GM12878 (cell line): Measurements from ENCODE around the gene RASGRF1. TPM values are rescaled to one million over a fixed set of nuclear protein-coding genes. Genes with fewer than 3 reads are reported as not detected.

Experiments used
- ATAC-seq: fragments of 200-7000 bp; cut with Tn5 transposase; 3 replicates; pipeline ENCODE4 v1.9.1; 2020; ENCODE audit warnings: mild to moderate bottlenecking, moderate library complexity
- BruUV-seq: library from RNA; stranded (reverse); fragments of 400-500 nt; replicated peaks from 2 replicates; lab custom pipeline; 2021; lab: Mats Ljungman, UMichigan
- CTCF ChIA-PET: fragments of 300-600 bp; sonication (Branson Sonifier 250); formaldehyde crosslinking; extraction: SDS; loops from one replicate; lab custom pipeline; 2021; ENCODE audit warnings: inconsistent platforms; lab: Yijun Ruan, JAX
- POLR2A ChIA-PET: fragments of 350-600 bp; formaldehyde crosslinking; extraction: SDS; loops from one replicate; lab custom pipeline; 2021; ENCODE audit warnings: inconsistent platforms; lab: Charles Lee
- RAD21 ChIA-PET: fragments of 300-600 bp; sonication (Branson Sonifier 250); formaldehyde crosslinking; loops from one replicate; lab custom pipeline; 2023; ENCODE audit warnings: antibody characterized with exemption; ENCODE audit not compliant: unreplicated experiment; lab: Charles Lee
- SMC1A ChIA-PET: fragments of 300-600 bp; sonication (Branson Sonifier 250); formaldehyde crosslinking; loops from one replicate; lab custom pipeline; 2023; ENCODE audit not compliant: unreplicated experiment, uncharacterized antibody; lab: Charles Lee
- DNase-seq: peaks from one replicate; pipeline ENCODE4 v3.0.0-alpha.2; 2011; ENCODE audit warnings: low read depth, low spot score
- FAIRE-seq: peaks from 3 replicates; lab custom pipeline; 2011; peaks lifted over from hg19 to GRCh38; lab: Jason Lieb, UNC
- H2AFZ ChIP-seq: 2 replicates; pipeline ENCODE4 v1.6.0; 2011; ENCODE audit warnings: low read depth, low read length, control low read depth; ENCODE audit not compliant: control insufficient read depth
- H3K27ac ChIP-seq: 2 replicates; pipeline ENCODE4 v1.5.1; 2011; ENCODE audit warnings: control low read depth; ENCODE audit not compliant: control insufficient read depth, insufficient read depth
- H3K27me3 ChIP-seq, 2 experiments: replicated peaks in 1 of 2; 2 replicates each; pipeline versions ENCODE4 v1.6.0 to v1.6.1; 2011; ENCODE audit warnings: low read length in 1 of 2; ENCODE audit not compliant: control insufficient read depth in 2 of 2, insufficient read depth in 2 of 2
- H3K36me3 ChIP-seq, 2 experiments: 2 replicates each; pipeline ENCODE4 v1.5.1; 2011; ENCODE audit warnings: low read length in 1 of 2; ENCODE audit not compliant: control insufficient read depth in 2 of 2, insufficient read depth in 2 of 2
- H3K4me1 ChIP-seq: 2 replicates; pipeline ENCODE4 v1.6.1; 2011; ENCODE audit warnings: mild to moderate bottlenecking, low read length, moderate library complexity, mixed read lengths; ENCODE audit not compliant: control insufficient read depth, insufficient read depth
- H3K4me2 ChIP-seq: 2 replicates; pipeline ENCODE4 v1.6.0; 2011; ENCODE audit warnings: control low read depth; ENCODE audit not compliant: control insufficient read depth, insufficient read depth
- H3K4me3 ChIP-seq: fragments of 200-600 bp; sonication (generic); 2 replicates; pipeline ENCODE4 v1.5.1; 2016
- H3K79me2 ChIP-seq: 2 replicates; pipeline ENCODE4 v1.6.0; 2011; ENCODE audit warnings: low read length; ENCODE audit not compliant: control insufficient read depth, insufficient read depth
- H3K9ac ChIP-seq: 2 replicates; pipeline ENCODE4 v1.8.0; 2011; ENCODE audit warnings: low read length, control low read depth, mixed read lengths; ENCODE audit not compliant: control insufficient read depth, insufficient read depth
- H3K9me3 ChIP-seq: replicated peaks from 3 replicates; pipeline ENCODE4 v1.5.1; 2011; ENCODE audit warnings: mild to moderate bottlenecking, low read length; ENCODE audit not compliant: control insufficient read depth, insufficient read depth
- H4K20me1 ChIP-seq: 2 replicates; pipeline ENCODE4 v1.6.0; 2011; ENCODE audit not compliant: control insufficient read depth, insufficient read depth
- EGR1 ChIP-seq, 2 experiments: IDR thresholded peaks; 1 replicate in 1 of 2; 2 replicates in 1 of 2; pipeline ENCODE4 v1.6.1; 2011 to 2012; ENCODE audit warnings: low read depth in 2 of 2, low read length in 2 of 2, borderline replicate concordance in 1 of 2, mild to moderate bottlenecking in 1 of 2, moderate library complexity in 1 of 2
- HDAC6 ChIP-seq: fragments of 200-600 bp; sonication (generic); IDR thresholded peaks from one replicate; pipeline ENCODE4 v1.8.0; 2017; ENCODE audit warnings: antibody characterized with exemption; ENCODE audit not compliant: unreplicated experiment
- IKZF2 ChIP-seq, 2 experiments: fragments of 450-650 bp; IDR thresholded peaks; 2 replicates each; pipeline ENCODE4 v1.6.1; 2017; ENCODE audit warnings: mild to moderate bottlenecking in 2 of 2, moderate library complexity in 2 of 2
- KLF5 ChIP-seq: fragments of 450-650 bp; IDR thresholded peaks from 2 replicates; pipeline ENCODE4 v1.6.1; 2014; ENCODE audit warnings: mild to moderate bottlenecking; ENCODE audit not compliant: partially characterized antibody
- MTA3 ChIP-seq: IDR thresholded peaks from 2 replicates; pipeline ENCODE4 v1.6.1; 2012; ENCODE audit warnings: low read length, inconsistent platforms, borderline replicate concordance
- NR2C1 ChIP-seq: fragments of 450-650 bp; IDR thresholded peaks from 2 replicates; pipeline ENCODE4 v1.6.1; 2017; ENCODE audit warnings: antibody characterized with exemption, mild to moderate bottlenecking, moderate library complexity
- SMAD5 ChIP-seq: IDR thresholded peaks from 2 replicates; pipeline ENCODE4 v1.6.1; 2016; ENCODE audit warnings: antibody characterized with exemption, low read depth
- SMARCA5 ChIP-seq: fragments of 450-650 bp; IDR thresholded peaks from 2 replicates; pipeline ENCODE4 v1.6.1; 2017; ENCODE audit warnings: mild to moderate bottlenecking
- WGBS: methylation state at CpG from one replicate; pipeline ENCODE4 v1.1.6; 2016; ENCODE audit warnings: low lambda C conversion rate; ENCODE audit not compliant: insufficient replicate concordance, insufficient coverage; ENCODE audit errors: missing lambda C conversion rate; 5-methylcytosine and 5-hydroxymethylcytosine counted together
- in situ Hi-C: fragments of 300-500 bp; cut with MboI; formaldehyde crosslinking; loops from 9 replicates; pipeline ENCODE4 v1.14.3; 2018; ENCODE audit warnings: mixed read lengths
- intact Hi-C: fragments of 100-400 bp; cut with micrococcal nuclease; formaldehyde crosslinking; loops from one replicate; pipeline ENCODE4 v1.14.2; 2022; ENCODE audit not compliant: unreplicated experiment
- polyA plus RNA-seq, 11 experiments: library from polyadenylated mRNA; depleted of rRNA in 4 of 11; unstranded in 6 of 11; stranded (reverse) in 5 of 11; fragments of >200 nt; fragmentation: Nextera tagmentation in 4 of 11; fragmentation: Illumina TruSeq in 1 of 11; extraction: Ambion mirVana in 4 of 11; extraction: Trizol in 1 of 11; gene quantifications; 1 replicate in 1 of 11; 2 replicates in 10 of 11; pipeline versions ENCODE4 v1.2.1 to v1.2.3, GENCODE V29; 2011 to 2016; ENCODE audit warnings: inconsistent platforms in 2 of 11, missing spikeins in 2 of 11, low read depth in 1 of 11
- total RNA-seq, 4 experiments: library from RNA; depleted of rRNA in 3 of 4; stranded (reverse); fragments of >200 nt in 3 of 4; fragmentation: Illumina TruSeq in 1 of 4; extraction: Trizol in 1 of 4; gene quantifications; 2 replicates each; pipeline versions ENCODE4 v1.2.1 to v1.2.3, GENCODE V29; 2013 to 2021
- TF ChIP-seq, protein P1 (sequence below): fragments of 450-650 bp; IDR thresholded peaks from 2 replicates; pipeline ENCODE4 v1.6.1; 2017; ENCODE audit warnings: mild to moderate bottlenecking, moderate library complexity
- TF ChIP-seq, protein P2 (sequence below): fragments of 450-650 bp; IDR thresholded peaks from 2 replicates; pipeline ENCODE4 v1.6.1; 2017; ENCODE audit warnings: mild to moderate bottlenecking, low read depth, inconsistent platforms; ENCODE audit not compliant: poor library complexity, severe bottlenecking
- TF ChIP-seq, protein P3 (sequence below): fragments of 150-350 bp; IDR thresholded peaks from 2 replicates; pipeline ENCODE4 v1.6.1; 2014; ENCODE audit warnings: mild to moderate bottlenecking, low read depth, low read length

The RASGRF1 gene
- total and polyA plus RNA-seq, 10 of the 15 experiments (the other 5 are each of a cell fraction or from before 2014, with no cell fraction given) = 0.20 to 1.9 (median 0.86) TPM

DNA sequence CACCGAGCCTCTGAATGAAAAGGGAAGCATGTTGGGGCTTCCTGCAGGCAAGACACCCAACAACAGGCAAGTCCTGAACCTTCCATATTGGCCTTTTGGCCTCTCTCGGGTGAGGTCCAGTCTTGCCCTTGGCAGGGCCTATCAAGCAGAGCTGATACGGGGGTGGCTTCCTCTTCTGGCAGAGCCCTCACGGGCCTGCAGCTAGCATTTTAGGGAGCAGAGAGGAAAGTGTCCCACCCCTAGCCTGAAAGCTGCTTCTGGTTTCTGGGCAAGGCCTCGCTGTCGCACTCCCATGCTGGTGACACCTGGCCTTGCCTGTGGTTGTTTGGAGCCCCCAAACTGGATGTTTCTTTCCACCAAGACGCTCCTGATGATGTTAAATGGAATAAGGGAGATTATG is 113.9 kb downstream of the RASGRF1 start (continued):
- peak in 1 of 2 experiments; percentile 52; a peak in 1 of 3 replicates for TF ChIP-seq EGR1 (IDR thresholded peaks at IDR 0.05; ENCODE audit: borderline replicate concordance in 1 of 2, low read depth in 2 of 2, low read length in 2 of 2)
- TF ChIP-seq KLF5 = peak; percentile 30
- peak; percentile 88 for TF ChIP-seq SMARCA5
- TF ChIP-seq, protein P1, sequence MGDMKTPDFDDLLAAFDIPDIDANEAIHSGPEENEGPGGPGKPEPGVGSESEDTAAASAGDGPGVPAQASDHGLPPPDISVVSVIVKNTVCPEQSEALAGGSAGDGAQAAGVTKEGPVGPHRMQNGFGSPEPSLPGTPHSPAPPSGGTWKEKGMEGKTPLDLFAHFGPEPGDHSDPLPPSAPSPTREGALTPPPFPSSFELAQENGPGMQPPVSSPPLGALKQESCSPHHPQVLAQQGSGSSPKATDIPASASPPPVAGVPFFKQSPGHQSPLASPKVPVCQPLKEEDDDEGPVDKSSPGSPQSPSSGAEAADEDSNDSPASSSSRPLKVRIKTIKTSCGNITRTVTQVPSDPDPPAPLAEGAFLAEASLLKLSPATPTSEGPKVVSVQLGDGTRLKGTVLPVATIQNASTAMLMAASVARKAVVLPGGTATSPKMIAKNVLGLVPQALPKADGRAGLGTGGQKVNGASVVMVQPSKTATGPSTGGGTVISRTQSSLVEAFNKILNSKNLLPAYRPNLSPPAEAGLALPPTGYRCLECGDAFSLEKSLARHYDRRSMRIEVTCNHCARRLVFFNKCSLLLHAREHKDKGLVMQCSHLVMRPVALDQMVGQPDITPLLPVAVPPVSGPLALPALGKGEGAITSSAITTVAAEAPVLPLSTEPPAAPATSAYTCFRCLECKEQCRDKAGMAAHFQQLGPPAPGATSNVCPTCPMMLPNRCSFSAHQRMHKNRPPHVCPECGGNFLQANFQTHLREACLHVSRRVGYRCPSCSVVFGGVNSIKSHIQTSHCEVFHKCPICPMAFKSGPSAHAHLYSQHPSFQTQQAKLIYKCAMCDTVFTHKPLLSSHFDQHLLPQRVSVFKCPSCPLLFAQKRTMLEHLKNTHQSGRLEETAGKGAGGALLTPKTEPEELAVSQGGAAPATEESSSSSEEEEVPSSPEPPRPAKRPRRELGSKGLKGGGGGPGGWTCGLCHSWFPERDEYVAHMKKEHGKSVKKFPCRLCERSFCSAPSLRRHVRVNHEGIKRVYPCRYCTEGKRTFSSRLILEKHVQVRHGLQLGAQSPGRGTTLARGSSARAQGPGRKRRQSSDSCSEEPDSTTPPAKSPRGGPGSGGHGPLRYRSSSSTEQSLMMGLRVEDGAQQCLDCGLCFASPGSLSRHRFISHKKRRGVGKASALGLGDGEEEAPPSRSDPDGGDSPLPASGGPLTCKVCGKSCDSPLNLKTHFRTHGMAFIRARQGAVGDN = peak; percentile 89

DNA sequence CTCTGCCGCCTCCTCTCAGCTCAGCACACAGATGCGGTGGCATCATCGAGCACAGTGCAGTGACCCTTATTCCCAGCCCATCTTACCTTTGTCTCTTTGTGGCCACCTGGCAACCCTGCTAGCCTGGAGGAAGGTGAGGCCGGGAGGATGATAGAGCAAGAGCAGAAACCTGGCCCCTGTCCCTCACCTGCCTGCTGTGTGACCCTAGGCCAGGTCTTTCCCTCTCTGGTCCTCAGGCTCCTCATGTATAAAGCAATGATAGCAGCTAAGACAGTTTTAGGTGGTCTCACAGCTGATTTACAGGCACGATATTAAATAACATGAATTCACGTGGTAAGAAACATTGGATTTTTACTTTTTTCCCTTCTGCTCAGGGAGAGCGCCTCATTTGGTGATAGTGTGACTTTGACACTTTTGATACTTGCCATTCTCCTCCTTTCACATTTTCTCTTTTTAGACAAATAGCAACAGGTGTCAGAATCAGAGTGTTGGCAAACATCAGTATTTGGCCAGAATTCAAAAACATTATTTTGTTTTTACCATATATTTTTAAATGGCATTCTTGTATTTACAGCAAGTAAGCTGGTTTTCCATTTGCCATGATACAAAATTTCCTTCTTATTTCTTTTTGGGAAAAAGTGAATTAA is 116.2 kb downstream of the RASGRF1 start:
- ChIA-PET RAD21 (interaction anchor here (0.9 to 6.5 kb wide), 4 partner anchors 19 to 54 kb away, joined by 3 to 75 read pairs (median 3); no protein-coding TSS in a partner anchor), CTCF (interaction anchor here (0.9 kb wide), 1 partner anchor 17 kb away, joined by 3 read pairs; no protein-coding TSS in a partner anchor), SMC1A (interaction anchor here (1.0 to 8.8 kb wide), 3 partner anchors 26 to 210 kb away, joined by 3 to 86 read pairs (median 3); no protein-coding TSS in a partner anchor), POLR2A (interaction anchor here (1.4 kb wide), 1 partner anchor 28 kb away, joined by 3 read pairs; no protein-coding TSS in a partner anchor)
- H3K27me3 ChIP-seq = no peaks in the 10 kb centered on the region
- no peaks in the 10 kb centered on the region for H3K9me3 ChIP-seq
- no peaks in the 10 kb centered on the region for H3K36me3 ChIP-seq
- no peak overlapping the region for H3K27ac ChIP-seq
- DNase-seq (no peak), FAIRE-seq (no peak), ATAC-seq (no peak)
- intact Hi-C loops (no loop called here), in situ Hi-C loops (no loop called here)
- H3K9ac ChIP-seq = no peak overlapping the region
- no peak overlapping the region for H3K4me3 ChIP-seq
- no TSS peak for BruUV-seq
- H2AFZ ChIP-seq = no peak overlapping the region
- 90% methylated on average over 7 of the region's 7 CpGs for WGBS
- peaks cover 35% of the 10 kb centered on the region for H3K4me1 ChIP-seq
- H4K20me1 ChIP-seq = no peaks in the 10 kb centered on the region
- H3K4me2 ChIP-seq = no peak overlapping the region
- peaks cover 10% of the 10 kb centered on the region for H3K79me2 ChIP-seq
- no peak for TF ChIP-seq IKZF2 (IDR thresholded peaks at IDR 0.05)
- TF ChIP-seq SMAD5 = no peak
- TF ChIP-seq, protein P2, sequence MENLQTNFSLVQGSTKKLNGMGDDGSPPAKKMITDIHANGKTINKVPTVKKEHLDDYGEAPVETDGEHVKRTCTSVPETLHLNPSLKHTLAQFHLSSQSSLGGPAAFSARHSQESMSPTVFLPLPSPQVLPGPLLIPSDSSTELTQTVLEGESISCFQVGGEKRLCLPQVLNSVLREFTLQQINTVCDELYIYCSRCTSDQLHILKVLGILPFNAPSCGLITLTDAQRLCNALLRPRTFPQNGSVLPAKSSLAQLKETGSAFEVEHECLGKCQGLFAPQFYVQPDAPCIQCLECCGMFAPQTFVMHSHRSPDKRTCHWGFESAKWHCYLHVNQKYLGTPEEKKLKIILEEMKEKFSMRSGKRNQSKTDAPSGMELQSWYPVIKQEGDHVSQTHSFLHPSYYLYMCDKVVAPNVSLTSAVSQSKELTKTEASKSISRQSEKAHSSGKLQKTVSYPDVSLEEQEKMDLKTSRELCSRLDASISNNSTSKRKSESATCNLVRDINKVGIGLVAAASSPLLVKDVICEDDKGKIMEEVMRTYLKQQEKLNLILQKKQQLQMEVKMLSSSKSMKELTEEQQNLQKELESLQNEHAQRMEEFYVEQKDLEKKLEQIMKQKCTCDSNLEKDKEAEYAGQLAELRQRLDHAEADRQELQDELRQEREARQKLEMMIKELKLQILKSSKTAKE = no peak
- no peak for TF ChIP-seq MTA3
- TF ChIP-seq HDAC6 = no peak
- TF ChIP-seq, protein P3, sequence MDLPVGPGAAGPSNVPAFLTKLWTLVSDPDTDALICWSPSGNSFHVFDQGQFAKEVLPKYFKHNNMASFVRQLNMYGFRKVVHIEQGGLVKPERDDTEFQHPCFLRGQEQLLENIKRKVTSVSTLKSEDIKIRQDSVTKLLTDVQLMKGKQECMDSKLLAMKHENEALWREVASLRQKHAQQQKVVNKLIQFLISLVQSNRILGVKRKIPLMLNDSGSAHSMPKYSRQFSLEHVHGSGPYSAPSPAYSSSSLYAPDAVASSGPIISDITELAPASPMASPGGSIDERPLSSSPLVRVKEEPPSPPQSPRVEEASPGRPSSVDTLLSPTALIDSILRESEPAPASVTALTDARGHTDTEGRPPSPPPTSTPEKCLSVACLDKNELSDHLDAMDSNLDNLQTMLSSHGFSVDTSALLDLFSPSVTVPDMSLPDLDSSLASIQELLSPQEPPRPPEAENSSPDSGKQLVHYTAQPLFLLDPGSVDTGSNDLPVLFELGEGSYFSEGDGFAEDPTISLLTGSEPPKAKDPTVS = no peak
- TF ChIP-seq NR2C1 = no peak
